Neural crest cell (in vitro differentiated cells): ENCODE data around the gene GABRB1. TPM values are rescaled to one million over a fixed set of nuclear protein-coding genes. Genes with fewer than 3 reads are reported as not detected.

Experiments used
- DNase-seq: peaks from one replicate; pipeline ENCODE4 v3.0.0; 2021; ENCODE audit warnings: low read depth, mixed read lengths, low spot score
- H3K27ac Mint-ChIP-seq: one replicate; pipeline ENCODE4 v1.8.0; 2021; ENCODE audit warnings: mild to moderate bottlenecking, mixed read lengths; ENCODE audit not compliant: unreplicated experiment
- H3K27me3 Mint-ChIP-seq: 2 replicates; pipeline ENCODE4 v1.8.0; 2021; ENCODE audit warnings: low read depth, mild to moderate bottlenecking, mixed read lengths
- H3K36me3 Mint-ChIP-seq: 2 replicates; pipeline ENCODE4 v1.8.0; 2021; ENCODE audit warnings: low read depth, mild to moderate bottlenecking, mixed read lengths
- H3K4me1 Mint-ChIP-seq: 2 replicates; pipeline ENCODE4 v1.8.0; 2021; ENCODE audit warnings: mixed read lengths
- H3K4me3 Mint-ChIP-seq: one replicate; pipeline ENCODE4 v1.8.0; 2021; ENCODE audit warnings: mild to moderate bottlenecking, mixed read lengths
- H3K9me3 Mint-ChIP-seq: 2 replicates; pipeline ENCODE4 v1.8.0; 2021; ENCODE audit warnings: mixed read lengths
- total RNA-seq: library from RNA; stranded (reverse); gene quantifications from 2 replicates; pipeline ENCODE4 v1.2.1, GENCODE V29; 2021
- TF ChIP-seq, protein P1 (sequence below): fragments of 200-600 bp; sonication (generic); conservative IDR thresholded peaks from 2 replicates; pipeline ENCODE4 v1.5.0; 2021; ENCODE audit warnings: antibody characterized with exemption, mild to moderate bottlenecking

GABRB1 gene
- total RNA-seq, 1 donor from 2014 or later, result not detected

- no peaks in the 10 kb centered on the region for H3K36me3 Mint-ChIP-seq
- H3K4me3 Mint-ChIP-seq, result no peak overlapping the region
- peaks cover 11% of the 10 kb centered on the region for H3K27me3 Mint-ChIP-seq
- no peak overlapping the region for H3K27ac Mint-ChIP-seq
- peaks cover 8% of the 10 kb centered on the region for H3K4me1 Mint-ChIP-seq
- TF ChIP-seq, protein P1, sequence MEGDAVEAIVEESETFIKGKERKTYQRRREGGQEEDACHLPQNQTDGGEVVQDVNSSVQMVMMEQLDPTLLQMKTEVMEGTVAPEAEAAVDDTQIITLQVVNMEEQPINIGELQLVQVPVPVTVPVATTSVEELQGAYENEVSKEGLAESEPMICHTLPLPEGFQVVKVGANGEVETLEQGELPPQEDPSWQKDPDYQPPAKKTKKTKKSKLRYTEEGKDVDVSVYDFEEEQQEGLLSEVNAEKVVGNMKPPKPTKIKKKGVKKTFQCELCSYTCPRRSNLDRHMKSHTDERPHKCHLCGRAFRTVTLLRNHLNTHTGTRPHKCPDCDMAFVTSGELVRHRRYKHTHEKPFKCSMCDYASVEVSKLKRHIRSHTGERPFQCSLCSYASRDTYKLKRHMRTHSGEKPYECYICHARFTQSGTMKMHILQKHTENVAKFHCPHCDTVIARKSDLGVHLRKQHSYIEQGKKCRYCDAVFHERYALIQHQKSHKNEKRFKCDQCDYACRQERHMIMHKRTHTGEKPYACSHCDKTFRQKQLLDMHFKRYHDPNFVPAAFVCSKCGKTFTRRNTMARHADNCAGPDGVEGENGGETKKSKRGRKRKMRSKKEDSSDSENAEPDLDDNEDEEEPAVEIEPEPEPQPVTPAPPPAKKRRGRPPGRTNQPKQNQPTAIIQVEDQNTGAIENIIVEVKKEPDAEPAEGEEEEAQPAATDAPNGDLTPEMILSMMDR, result no peak
- H3K9me3 Mint-ChIP-seq, result no peaks in the 10 kb centered on the region
- no peak for DNase-seq
Observed at GRCh38 chr4:47390428-47391125, 359.2 kb downstream of the GABRB1 start.

DNA sequence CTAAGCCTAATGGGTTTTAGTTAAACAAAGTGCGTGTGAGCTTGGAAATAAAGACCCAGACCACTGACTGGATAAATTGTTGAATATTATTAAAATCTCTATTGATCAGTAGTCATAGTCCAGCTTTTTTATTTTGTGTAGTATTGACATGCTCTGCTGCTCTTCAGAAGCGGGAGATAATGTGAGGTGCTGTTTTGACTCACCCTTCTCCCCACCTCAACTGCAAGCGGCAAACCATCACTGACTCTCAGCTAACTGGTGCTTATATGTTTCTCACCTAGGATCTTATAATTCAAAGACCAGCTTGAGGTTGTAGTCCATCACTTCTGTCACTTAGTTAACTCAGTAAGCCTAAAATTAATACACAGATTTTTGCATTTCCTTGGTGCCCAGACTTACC lies 359.9 kb downstream of the GABRB1 start:
- Mint-ChIP-seq H3K4me3 (no peak overlapping the region), H3K27ac (no peak overlapping the region), H3K27me3 (peaks cover 4% of the 10 kb centered on the region), H3K9me3 (no peaks in the 10 kb centered on the region), H3K4me1 (peaks cover 8% of the 10 kb centered on the region), H3K36me3 (no peaks in the 10 kb centered on the region)
- no peak for DNase-seq
- TF ChIP-seq, protein P1, result no peak

- no peaks in the 10 kb centered on the region for H3K9me3 Mint-ChIP-seq
- H3K36me3 Mint-ChIP-seq, result no peaks in the 10 kb centered on the region
- H3K4me3 Mint-ChIP-seq, result no peak overlapping the region
- DNase-seq, result no peak
- no peak overlapping the region for H3K27ac Mint-ChIP-seq
- H3K4me1 Mint-ChIP-seq, result no peaks in the 10 kb centered on the region
- TF ChIP-seq, protein P1, result no peak
- no peaks in the 10 kb centered on the region for H3K27me3 Mint-ChIP-seq
Observed at GRCh38 chr4:47406408-47406807, 375.0 kb downstream of the GABRB1 start.

- no peak overlapping the region for H3K27ac Mint-ChIP-seq
- no peaks in the 10 kb centered on the region for H3K9me3 Mint-ChIP-seq
- no peak overlapping the region for H3K4me3 Mint-ChIP-seq
- H3K36me3 Mint-ChIP-seq, result no peaks in the 10 kb centered on the region
- TF ChIP-seq, protein P1, result no peak
- H3K27me3 Mint-ChIP-seq, result no peaks in the 10 kb centered on the region
- DNase-seq, result no peak
- peaks cover 8% of the 10 kb centered on the region for H3K4me1 Mint-ChIP-seq
Observed at GRCh38 chr4:47410271-47410670, 378.9 kb downstream of the GABRB1 start.

- DNase-seq, result no peak
- H3K36me3 Mint-ChIP-seq, result no peaks in the 10 kb centered on the region
- H3K27ac Mint-ChIP-seq, result no peak overlapping the region
- H3K27me3 Mint-ChIP-seq, result no peaks in the 10 kb centered on the region
- TF ChIP-seq, protein P1, result no peak
- no peak overlapping the region for H3K4me3 Mint-ChIP-seq
- H3K9me3 Mint-ChIP-seq, result no peaks in the 10 kb centered on the region
- peaks cover 8% of the 10 kb centered on the region for H3K4me1 Mint-ChIP-seq
Observed at GRCh38 chr4:47413521-47413920, 382.2 kb downstream of the GABRB1 start.
